NCI-H2029 treated with DMSO at 0.1 percent for 48 hours (cell line): ENCODE data around the gene CPEB2.
"Not testable (repeated sequence)": the region's sequence is repeated elsewhere in the genome, so short reads cannot be mapped to it uniquely, and the experiment has no call there.

Source experiments
- DNase-seq: peaks from one replicate; lab custom pipeline; 2025; lab: John Stamatoyannopoulos, UW

The CPEB2 gene

DNA sequence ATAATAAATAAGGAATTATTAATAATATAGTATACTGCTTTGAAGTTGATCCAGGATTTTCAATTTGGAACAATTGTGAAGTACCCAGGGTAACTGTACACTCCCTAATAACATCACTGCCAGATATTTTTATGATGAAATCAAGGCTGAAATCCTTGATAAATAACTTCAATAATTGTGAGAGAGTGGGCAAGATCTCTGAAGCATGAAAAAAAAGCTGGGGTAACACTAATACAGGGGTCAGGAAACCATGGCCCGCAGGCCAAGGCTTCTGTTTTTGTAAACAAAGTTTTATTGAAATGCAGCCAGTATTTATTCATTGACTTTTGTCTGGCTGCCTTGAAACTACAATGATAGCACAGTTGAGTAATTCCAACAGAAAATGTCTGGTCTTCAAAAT lies 41.6 kb downstream of the CPEB2 start:
- DNase-seq: no peak

DNA sequence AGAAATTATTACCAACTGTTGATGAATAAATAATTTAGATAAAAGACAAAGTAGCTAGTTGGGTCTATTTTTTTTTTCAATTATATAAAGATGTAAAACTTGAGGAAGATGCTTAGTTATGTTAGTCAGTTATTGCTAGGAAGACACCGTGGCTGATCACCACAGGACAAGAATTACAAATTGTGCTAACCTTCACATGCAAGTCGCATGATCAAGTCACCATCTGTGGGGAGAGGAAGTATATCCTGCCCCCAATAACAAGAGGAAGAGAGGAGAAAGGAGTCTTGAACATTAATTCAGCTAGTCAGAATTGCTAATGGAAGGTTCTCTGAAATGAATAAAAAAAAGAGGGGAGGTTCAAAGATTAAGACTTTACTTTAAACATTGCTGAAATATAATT lies 52.3 kb downstream of the CPEB2 start:
- DNase-seq: no peak

DNA sequence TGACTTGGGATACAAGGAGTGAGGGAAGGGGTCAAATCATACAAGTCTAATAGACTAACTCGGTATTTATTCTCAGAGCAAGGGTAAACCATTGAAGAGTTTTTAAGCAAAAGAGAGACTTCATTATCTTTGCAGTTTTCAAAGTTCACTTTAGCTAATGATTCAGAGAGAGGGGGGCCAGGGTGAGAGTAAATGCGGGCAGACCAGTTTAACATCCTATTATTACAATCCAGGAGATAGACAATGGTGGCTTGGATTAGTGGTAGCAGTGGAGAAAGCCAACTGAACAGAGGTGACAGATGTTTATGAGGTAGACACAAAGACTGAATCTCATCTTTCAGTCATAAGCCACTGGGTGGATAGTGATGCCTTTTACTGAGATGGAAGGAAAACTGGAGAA lies 57.9 kb downstream of the CPEB2 start:
- no peak for DNase-seq

DNA sequence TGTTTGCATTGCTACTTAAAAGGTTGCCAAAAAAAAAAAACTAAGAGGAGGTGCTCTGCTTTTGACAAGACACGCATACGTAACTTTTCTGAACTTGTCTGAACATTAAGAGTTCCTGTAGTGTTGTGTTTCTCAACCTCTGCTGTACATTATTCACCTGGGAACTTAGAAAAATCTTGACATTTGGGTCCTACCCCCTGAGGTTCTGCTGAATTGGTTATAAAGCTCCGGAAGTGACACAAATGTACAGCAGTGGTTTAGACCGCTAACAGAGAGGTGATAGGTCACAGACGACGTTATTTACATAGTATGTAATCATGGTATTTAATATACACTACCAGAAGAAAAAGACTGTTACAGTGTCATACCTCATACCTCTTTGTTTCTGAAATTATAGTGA lies 61.1 kb downstream of the CPEB2 start:
- DNase-seq: no peak

DNA sequence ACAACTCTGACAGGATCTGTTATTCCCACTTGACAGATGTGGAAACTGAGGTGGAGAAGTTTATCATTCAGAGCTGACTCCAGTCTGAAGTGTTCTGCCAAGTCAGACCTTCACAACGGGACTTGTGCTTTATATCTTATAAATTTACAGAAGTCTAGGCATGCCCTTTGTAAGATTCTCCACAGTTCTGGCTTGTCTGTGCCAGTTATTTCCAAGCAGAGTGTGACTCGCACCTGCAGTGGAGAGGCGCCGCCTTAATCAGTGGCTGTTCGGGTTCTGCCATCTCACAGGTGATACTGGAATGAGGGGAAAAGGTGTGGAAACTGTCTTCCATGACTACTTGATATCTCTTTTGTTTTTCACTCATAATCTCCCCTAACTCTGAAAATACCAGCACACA lies 63.2 kb downstream of the CPEB2 start:
- no peak for DNase-seq

DNA sequence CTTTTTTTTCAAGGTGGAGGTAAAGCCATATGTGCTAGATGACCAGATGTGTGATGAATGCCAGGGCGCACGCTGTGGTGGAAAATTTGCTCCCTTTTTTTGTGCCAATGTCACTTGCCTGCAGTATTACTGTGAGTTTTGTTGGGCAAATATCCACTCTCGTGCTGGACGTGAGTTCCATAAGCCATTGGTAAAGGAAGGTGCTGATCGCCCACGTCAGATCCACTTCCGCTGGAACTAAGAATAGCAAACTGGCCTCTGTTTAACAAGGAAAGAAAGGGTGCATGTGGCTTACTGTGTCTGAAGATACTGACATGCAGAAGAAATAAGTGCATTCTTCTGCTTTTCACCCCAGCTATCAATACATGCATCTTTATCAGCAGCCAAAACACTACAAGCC lies 63.9 kb downstream of the CPEB2 start:
- no peak for DNase-seq

DNA sequence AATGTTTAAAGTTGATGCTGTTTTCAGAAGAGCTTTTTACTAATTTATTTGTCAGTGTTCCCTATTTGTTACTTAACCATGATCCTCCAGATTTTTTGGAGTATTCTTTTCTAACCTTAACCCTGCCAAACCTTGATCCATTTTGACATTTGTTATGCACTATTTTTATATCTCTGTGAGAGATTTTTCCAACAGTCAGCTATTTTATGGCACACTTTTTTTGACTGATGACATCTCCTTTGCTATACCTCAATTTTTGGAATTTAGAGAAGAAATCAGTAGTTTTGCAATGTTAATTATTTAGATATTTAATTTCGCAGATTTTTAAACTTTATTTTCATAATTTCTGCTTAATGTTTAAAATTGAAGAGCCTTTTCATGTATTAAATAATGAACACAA lies 66.0 kb downstream of the CPEB2 start:
- no peak for DNase-seq

DNA sequence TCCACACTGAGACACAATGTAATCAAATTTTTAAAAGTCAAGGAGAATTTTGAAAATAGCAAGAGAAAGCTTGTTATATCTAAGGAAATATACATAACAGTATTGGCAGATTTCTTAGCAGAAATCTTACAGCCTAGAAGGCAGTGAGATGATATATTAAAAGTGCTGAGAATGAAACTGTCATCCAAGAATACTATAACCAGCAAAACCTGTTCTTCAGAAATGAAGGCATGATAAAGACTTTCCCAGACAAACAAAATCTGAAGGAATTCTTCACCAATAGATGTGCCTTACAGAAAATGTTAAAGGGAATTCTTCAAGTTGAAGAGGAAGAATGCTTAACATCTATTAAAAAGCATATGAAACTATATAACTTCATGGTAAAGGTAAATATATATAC lies 73.6 kb downstream of the CPEB2 start:
- no peak for DNase-seq

DNA sequence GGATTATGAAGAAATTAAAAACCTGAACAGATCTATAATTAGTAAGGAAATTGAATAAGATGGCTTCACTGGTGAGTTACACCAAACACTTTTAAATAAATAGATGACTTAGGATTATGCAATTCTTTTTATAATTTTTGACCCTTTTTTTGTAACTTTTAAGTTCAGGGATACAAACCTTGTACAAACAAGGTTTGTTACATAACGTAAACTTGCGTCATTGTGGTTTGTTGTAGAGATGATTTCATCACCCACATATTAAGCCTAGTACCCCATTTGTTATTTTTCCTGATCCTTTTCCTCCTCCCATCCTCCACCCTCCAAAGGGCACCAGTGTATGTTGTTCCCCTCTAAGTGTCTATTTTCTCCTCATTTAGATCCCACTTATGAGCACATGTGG lies 75.7 kb downstream of the CPEB2 start:
- DNase-seq: no peak

DNA sequence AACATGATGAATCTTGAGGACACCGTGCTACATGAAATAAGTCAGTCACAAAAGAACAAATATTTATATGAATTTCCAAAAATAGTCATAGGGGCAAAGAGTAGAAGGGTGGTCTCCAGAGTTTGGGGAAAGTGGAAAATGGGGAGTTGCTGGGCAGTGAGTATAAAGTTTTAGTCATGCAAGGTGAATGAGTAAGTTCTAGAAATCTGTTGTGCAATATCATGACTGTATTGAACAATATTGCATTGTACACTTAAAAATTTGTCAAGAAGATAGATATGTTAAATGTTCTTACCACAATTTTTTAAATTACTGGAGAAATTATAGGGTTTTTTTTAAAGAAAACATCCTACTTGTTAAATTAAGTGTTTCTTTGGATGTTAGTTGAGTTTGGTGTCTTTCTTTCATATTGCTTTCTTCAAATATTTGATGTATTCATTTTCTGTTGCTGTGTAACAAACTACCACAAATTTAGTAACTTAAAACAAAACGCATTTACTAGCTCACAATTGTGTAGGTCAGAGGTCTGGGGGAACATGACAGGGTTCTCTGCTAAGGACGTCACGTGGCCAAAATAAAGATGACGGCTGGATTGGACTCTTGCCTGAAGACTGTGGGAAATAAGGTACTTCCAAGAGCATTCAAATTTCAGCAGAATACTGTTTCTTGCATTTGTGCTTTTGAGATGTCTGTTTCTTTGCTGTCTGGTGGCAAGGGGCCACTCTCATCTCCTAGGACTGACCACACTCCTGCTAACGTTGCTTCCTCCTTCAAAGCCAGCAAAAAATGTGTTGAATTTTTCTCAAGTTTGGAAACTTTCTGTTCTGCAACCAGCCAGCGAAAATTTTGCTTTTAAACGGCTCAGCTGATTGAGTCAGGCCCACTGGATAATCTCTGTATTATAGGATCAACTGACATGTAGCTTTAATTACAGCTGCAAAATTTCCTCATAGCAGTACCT lies 76.7 kb downstream of the CPEB2 start:
- no peak for DNase-seq

DNA sequence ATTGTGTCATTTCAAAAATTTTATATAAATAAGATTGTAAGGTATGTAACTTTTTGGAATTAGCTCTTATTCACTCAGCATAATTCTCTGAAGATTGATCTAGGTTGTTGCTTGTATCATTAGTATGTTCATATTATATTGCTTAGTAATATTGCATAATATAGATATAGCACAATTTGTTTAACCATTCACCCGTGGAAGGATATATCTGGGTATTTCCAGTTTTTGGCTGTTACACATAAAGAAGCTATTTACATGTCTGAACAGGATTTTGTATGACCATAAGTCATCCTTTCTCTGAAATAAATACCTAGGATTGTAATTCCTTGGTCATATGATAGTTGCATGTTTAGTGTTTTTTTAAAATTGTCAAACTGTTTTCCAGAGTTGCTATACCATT lies 82.5 kb downstream of the CPEB2 start:
- no peak for DNase-seq

DNA sequence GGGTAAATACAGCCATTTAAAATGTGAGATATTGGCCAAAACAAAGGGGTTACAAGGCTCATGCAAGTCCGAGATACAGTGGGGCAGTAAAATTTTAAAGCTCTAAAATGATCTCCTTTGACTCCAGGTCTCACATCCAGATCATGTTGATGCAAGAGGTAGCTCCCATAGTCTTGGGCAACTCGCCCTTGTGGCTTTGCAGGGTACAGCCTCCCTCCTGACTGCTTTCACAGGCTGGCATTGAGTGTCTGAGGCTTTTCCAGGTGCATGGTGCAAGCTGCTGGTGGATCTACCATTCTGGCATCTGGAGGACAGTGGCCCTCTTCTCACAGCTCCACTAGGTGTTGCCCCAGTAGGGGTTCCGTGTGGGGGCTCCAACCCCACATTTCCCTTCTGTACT lies 83.5 kb downstream of the CPEB2 start:
- DNase-seq: not testable (repeated sequence)

DNA sequence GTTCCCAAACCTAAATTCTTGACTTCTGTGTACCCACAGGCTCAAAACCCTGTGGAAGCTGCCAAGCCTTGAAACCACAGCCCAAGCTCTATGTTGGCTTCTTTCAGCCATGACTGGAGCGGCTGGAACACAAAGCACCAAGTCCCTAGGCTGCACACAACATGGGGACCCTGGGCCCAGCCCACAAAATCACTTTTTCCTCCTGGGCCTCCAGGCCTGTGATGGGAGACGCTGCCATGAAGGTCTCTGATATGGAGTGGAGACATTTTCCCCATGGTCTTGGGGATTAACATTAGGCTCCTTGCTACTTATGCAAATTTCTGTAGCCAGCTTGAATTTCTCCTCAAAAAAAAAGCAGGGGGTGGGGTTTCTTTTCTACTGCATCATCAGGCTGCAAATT lies 84.0 kb downstream of the CPEB2 start:
- DNase-seq: not testable (repeated sequence)

DNA sequence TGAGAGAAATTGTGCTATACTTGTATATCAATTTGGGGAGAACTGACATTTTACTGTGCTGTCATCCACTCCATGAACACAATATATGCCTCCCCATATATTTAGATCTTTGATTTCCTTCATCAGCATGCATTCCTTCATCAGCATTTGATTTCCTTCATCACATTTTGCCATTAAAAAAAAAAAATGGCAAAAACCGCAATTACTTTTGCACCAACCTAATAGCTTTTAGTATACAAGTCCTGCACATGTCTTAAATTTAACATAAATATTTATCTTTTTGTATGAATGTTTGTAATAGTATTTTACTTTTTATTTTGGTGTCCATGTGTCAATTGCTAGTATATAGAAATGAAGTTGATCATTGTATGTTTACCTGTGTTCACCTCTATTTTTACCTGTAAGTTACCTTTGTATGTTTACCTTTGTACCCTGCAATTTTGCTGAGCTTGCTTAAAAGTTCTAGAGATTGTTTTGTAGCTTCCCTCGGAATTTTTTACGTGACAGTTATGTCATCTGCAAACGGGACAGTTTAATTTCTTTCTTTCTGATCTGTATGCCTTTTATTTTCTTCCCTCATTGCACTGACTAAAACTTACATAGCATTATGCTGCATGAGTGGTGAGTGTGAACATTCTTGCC lies 86.2 kb downstream of the CPEB2 start:
- no peak for DNase-seq

DNA sequence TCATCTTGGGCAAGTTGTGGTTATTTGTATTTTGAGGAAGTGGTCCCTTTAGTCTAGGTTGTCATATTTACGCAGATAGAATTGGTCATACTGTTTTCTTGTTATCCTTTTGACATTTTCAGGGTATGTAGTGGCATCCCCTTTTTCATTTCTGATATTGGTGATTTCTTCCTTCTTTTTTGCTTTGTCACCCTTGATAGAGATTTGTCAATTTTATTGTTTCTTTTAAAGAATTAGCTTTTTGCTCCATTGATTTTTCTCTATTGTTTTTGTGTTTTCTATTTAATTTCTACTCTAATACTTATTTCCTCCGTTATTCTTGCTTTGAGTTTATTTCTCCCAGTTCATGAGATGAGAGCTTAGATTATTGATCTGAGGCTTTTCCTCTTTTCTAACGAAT lies 87.7 kb downstream of the CPEB2 start:
- no peak for DNase-seq

DNA sequence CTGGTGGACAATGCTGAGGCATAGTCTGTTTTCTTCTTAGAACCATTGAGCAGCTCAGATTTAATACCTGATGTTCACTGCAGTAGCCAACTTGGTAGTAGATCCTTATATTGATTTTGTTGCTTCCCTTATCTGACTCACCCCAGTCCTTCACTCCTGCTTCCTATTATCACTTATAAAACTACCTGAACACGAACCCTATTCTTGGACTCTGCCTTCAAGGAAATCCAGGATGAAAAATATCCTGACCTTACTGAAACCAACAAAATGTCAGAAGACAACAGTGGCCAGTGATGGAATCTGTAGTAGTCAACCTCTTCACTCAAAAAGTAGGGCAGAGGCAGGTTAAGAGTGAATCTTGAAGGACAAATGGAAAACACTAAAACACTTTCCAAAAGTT lies 98.1 kb downstream of the CPEB2 start:
- no peak for DNase-seq

DNA sequence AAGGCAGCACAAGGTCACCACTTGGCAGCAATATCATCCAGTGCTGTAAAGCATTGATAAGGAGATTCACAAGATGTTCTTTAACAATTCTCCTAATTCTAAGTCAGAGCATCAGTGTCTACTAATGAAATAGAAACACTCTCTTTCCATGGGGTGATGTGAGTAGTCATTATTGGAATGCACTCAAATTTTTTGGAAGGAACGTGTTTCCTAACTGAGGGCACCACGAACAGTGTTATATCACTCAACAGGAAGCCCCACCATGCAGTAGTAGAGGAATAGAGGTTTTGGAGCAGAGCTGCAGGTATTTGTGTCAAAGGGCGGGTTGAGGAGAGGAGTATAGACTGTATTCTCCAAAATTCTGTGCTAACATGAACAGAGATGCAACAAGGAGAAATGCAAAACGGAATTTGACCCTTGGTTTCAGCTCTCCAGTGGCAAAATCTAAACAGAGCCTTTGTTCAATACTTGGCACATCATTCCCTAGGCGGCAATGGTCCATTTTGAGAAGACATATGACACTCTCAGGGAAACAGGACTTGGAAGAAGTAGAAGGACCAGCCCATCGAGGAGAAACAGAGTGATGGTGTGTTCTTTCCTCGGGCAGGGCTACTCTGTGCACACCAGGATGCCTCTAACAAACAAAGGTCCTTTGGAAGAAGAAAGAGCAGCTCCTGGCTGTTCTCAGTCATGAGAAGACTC lies 98.9 kb downstream of the CPEB2 start:
- no peak for DNase-seq

DNA sequence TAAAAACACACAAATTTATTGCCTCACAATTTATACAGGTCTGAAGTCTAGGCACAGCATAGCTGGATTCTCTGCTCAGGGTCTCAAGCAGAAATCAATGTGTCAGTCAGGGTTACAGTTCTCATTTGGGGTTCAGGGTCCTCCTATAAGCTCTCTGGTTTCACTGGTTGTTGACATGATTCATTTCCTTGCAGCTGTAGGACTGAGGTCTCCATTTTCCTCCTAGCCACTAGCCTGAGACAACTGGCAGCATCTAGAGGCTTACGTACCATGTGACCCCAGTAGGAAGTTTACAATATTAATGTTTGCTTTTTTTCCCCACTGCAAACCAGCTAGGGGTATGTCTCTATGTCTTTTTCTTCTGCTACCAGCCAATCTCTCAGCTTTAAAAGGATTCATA lies 102.5 kb downstream of the CPEB2 start:
- no peak for DNase-seq

DNA sequence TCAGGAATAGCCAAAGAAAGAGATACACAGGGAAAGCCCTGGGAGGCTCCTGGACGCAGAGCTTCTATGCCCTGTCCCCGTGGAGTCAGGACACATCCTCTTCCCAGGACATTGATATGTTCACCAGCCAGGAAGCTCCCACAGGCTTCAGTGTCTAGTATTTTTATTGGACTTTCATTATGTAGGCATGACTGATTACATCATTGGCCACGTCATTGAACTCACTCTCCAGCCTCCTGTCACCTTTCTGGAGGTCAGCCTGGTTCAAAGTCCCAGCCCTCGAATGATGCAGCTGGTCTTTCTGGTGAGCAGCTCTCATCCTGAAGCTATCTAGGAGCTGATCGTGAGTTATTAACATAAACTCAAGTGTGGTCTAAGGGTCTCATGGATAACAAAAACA lies 104.1 kb downstream of the CPEB2 start:
- DNase-seq: no peak

DNA sequence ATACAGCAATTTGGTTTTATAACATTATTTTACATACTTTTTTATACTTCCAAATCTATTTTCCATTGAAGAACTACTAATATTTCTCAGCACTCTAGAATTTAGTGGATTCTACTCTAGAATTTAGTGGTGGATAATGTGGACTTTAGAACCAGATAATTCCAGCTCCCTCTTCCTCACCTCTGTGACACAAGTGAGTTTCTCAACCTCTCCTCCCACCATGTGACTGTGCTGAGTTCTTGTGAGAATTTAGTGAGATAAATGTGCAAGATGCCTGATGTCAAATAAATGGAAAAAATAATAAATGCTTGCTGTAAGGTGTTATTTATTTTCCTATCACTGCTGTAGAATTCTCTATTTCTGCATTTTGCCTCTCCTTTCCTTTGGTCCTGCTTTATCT lies 107.3 kb downstream of the CPEB2 start:
- no peak for DNase-seq

DNA sequence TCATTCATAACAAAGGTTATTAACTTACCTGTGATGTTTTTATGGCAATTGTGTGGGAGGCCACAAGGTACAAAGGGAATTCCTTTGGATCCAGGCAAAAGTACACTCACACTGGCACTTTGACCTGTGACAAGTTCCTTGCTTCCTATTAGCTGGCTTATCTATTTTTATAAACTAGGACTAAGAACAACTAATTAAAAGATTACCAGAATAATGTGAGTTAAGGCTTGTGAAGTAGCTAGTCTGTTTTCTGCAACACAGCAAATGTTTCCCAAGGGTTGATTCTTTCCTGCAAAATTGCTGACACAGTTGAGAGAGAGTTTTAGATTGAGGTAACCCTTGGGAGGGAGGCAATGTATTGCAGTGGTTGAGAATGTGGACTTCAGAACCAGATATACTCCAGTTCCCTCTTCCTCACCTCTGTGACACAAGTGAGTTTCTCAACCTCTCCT lies 107.9 kb downstream of the CPEB2 start:
- DNase-seq: no peak

DNA sequence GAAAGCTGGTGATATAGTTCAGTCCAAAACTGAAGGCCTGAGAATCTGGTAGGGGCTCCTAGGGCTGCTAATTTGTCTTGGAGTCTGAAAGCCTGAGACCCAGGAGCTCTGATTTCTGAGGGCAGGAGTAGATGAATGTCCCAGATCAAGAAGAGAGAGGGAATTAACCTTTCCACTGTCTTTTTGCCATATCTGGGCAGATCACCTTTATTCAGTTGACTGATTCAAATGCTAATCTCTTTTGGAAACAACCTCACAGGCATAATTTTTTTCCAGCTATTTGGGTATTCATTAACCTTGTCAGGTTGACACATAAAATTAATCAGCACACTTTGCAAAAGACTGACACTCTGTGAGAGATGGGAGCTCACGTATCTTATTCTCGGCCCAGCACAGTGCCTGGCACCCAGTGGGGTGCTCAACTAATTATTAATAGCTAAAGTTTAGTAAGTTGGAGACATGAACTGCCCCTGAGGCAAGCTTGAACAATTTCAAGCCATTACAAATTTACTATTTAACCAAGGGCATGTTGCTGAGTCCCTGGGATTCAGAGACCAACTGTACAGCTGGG lies 114.3 kb downstream of the CPEB2 start:
- no peak for DNase-seq
